Hypothalamus (tissue), 51 donors: ENCODE results near the gene RSPO1.

Experiments
- DNase-seq, 51 donors: peaks; one replicate each; lab custom pipeline; 2025; lab: John Stamatoyannopoulos, UW

Gene RSPO1

GRCh38 chr1:37657620-37658412 is 23.1 kb upstream of the RSPO1 start:
- no peak for DNase-seq

GRCh38 chr1:37656881-37657280 is 22.2 kb upstream of the RSPO1 start:
- DNase-seq = no peak

- DNase-seq = no peak
Measured at GRCh38 chr1:37656026-37656425, 21.3 kb upstream of the RSPO1 start.

GRCh38 chr1:37655274-37655673 is 20.6 kb upstream of the RSPO1 start:
- no peak for DNase-seq

- DNase-seq = no peak
Measured at GRCh38 chr1:37653906-37654305, 19.2 kb upstream of the RSPO1 start.

- no peak for DNase-seq
Measured at GRCh38 chr1:37652976-37653375, 18.3 kb upstream of the RSPO1 start.

GRCh38 chr1:37651803-37652202 is 17.1 kb upstream of the RSPO1 start:
- DNase-seq = no peak

- DNase-seq = no peak
Measured at GRCh38 chr1:37650721-37651120, 16.0 kb upstream of the RSPO1 start.

GRCh38 chr1:37650173-37650572 is 15.5 kb upstream of the RSPO1 start:
- no peak for DNase-seq

- no peak for DNase-seq
Measured at GRCh38 chr1:37647281-37647680, 12.6 kb upstream of the RSPO1 start.

GRCh38 chr1:37641059-37641458 is 6.4 kb upstream of the RSPO1 start:
- no peak for DNase-seq

- no peak for DNase-seq
Measured at GRCh38 chr1:37636435-37636834, 1.7 kb upstream of the RSPO1 start.

GRCh38 chr1:37634992-37635902 is 555 bp upstream of the RSPO1 start:
- no peak for DNase-seq

- no peak for DNase-seq
Measured at GRCh38 chr1:37633938-37634243, 801 bp downstream of the RSPO1 start.

- no peak for DNase-seq
Measured at GRCh38 chr1:37633040-37633937, 1.4 kb downstream of the RSPO1 start.

- DNase-seq = no peak
Measured at GRCh38 chr1:37631036-37631435, 3.7 kb downstream of the RSPO1 start.

GRCh38 chr1:37630426-37631028 is 4.2 kb downstream of the RSPO1 start:
- no peak for DNase-seq

- no peak for DNase-seq
Measured at GRCh38 chr1:37629726-37630425, 4.8 kb downstream of the RSPO1 start.

GRCh38 chr1:37629008-37629407 is 5.7 kb downstream of the RSPO1 start:
- no peak for DNase-seq

GRCh38 chr1:37628026-37628556 is 6.6 kb downstream of the RSPO1 start:
- no peak for DNase-seq
